HepG2 (cell line): ENCODE measurements around the gene ATP2A2.

Experiments
- DNMT1 ChIP-seq: sonication (generic); formaldehyde crosslinking; IDR thresholded peaks from 2 replicates; pipeline ENCODE4 v1.5.1; 2020; ENCODE audit warnings: mild to moderate bottlenecking, missing genetic modification reagents
- HMG20B ChIP-seq: conservative IDR thresholded peaks from 2 replicates; pipeline ENCODE4 v1.6.1; 2016; ENCODE audit warnings: missing genetic modification reagents, missing compliant biosample characterization
- JUNB ChIP-seq: sonication (generic); formaldehyde crosslinking; IDR thresholded peaks from 2 replicates; pipeline ENCODE4 v1.8.0; 2022; ENCODE audit warnings: missing genetic modification reagents, mild to moderate bottlenecking, borderline replicate concordance
- MAFK ChIP-seq, 2 experiments: IDR thresholded peaks in 1 of 2; conservative IDR thresholded peaks in 1 of 2; 2 replicates each; pipeline ENCODE4 v1.6.1; 2011; ENCODE audit warnings: improper control_type of control experiment in 2 of 2, low read length in 2 of 2
- NR2C2 ChIP-seq: sonication (generic); formaldehyde crosslinking; IDR thresholded peaks from 2 replicates; pipeline ENCODE4 v1.4.0; 2020; ENCODE audit warnings: missing genetic modification reagents, mild to moderate bottlenecking, moderate library complexity, borderline replicate concordance
- TFAP4 ChIP-seq: sonication (generic); IDR thresholded peaks from 2 replicates; pipeline ENCODE4 v1.6.1; 2016; ENCODE audit warnings: low read depth, borderline replicate concordance
- TOPORS ChIP-seq: sonication (generic); formaldehyde crosslinking; IDR thresholded peaks from 2 replicates; pipeline ENCODE4 v1.8.0; 2023; ENCODE audit warnings: mild to moderate bottlenecking, missing genetic modification reagents
- ZFP41 ChIP-seq: sonication (generic); formaldehyde crosslinking; IDR thresholded peaks from 2 replicates; pipeline ENCODE4 v1.4.0; 2020; ENCODE audit warnings: mild to moderate bottlenecking, missing genetic modification reagents, borderline replicate concordance
- ZKSCAN5 ChIP-seq: sonication (generic); formaldehyde crosslinking; IDR thresholded peaks from 2 replicates; pipeline ENCODE4 v1.5.1; 2020; ENCODE audit warnings: mild to moderate bottlenecking, missing genetic modification reagents
- TF ChIP-seq, protein P1 (sequence below): IDR thresholded peaks from 2 replicates; pipeline ENCODE4 v1.6.1; 2016; ENCODE audit warnings: control low read depth

DNA sequence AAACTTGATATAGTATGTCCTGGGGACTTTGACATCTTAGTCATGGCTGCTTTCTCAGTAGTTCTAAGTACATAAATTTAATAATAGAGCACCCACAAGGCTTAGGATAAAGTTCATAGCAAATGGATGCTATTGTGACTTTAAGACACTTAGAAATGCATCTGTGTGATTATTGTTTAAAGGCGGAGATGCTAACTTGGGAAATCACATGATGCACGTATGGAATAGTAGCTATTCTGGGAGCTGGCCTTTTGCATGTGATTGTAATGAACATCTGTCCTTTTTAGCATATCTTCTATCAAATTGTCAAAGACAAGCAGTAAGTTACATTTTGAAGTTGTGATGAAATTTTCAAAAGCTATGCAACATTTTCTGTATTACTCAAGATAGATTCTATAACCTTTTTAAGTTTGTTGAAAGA lies 46.7 kb upstream of the ATP2A2 start:
- TF ChIP-seq, protein P1, sequence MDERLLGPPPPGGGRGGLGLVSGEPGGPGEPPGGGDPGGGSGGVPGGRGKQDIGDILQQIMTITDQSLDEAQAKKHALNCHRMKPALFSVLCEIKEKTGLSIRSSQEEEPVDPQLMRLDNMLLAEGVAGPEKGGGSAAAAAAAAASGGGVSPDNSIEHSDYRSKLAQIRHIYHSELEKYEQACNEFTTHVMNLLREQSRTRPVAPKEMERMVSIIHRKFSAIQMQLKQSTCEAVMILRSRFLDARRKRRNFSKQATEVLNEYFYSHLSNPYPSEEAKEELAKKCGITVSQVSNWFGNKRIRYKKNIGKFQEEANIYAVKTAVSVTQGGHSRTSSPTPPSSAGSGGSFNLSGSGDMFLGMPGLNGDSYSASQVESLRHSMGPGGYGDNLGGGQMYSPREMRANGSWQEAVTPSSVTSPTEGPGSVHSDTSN (CRISPR knock-in tag) = no peak
- TF ChIP-seq ZFP41 (no peak), MAFK (conservative IDR thresholded peaks at IDR 0.05 in 1 of 2, IDR thresholded peaks at IDR 0.05 in 1 of 2; ENCODE audit: low read length in 2 of 2) (no peak), DNMT1 (CRISPR knock-in tag) (no peak), JUNB (CRISPR knock-in tag) (no peak), HMG20B (no peak), TFAP4 (no peak), TOPORS (CRISPR knock-in tag) (no peak), NR2C2 (no peak), ZKSCAN5 (CRISPR knock-in tag) (no peak)
